Endometrial microvascular endothelial cells (primary cell): ENCODE measurements around the gene USP14. TPM values are rescaled to one million over a fixed set of nuclear protein-coding genes. Genes with fewer than 3 reads are reported as not detected.

Experiments used
- in situ Hi-C: cut with HindIII; loops from 2 replicates; pipeline ENCODE4 v1.10.0; 2017; ENCODE audit warnings: low sequenced_read_pairs, low pct_unique_long_range_greater_than_20kb; ENCODE audit errors: inconsistent ontology term
- total RNA-seq: library from RNA; depleted of rRNA; stranded (reverse); fragments of >200 nt; gene quantifications from one replicate; pipeline ENCODE4 v1.2.3, GENCODE V29; 2015; ENCODE audit errors: inconsistent ontology term

Gene USP14
- total RNA-seq, 1 donor from 2014 or later, result 40.6 TPM

GRCh38 chr18:156514-157230 is 1.7 kb upstream of the USP14 start:
- in situ Hi-C loops, result no loop called here

DNA sequence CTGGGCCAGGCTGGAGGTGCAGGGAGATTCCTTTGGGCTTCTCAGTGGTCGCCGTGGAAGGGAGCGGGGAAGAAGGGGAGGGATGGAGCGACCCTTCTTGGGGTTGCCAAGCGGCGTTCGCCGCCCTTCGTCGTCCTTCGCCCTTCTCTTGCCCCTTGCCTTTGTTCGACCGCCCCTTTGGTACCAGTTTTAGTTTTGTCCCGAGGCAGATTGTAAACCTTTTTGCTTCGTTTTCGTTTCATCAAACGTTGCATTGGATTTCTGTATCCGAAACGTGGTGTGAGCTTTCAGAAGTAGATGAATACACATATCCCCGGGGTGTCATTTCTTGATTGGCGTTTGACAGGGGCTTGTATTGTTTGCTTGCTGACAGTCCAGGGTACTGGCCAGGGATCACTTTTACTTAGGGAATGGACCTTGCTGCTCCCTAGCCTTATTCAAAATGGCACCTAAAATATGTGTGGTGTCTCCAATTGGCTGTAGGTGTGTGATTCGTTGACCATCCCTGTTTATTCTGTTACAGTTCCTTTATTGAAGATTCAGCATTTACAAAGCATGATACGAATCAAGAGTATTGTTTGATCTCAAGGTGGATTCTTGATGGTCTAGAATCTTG is 788 bp downstream of the USP14 start:
- in situ Hi-C loops, result no loop called here

GRCh38 chr18:159933-160332 is 1.6 kb downstream of the USP14 start:
- in situ Hi-C loops, result no loop called here

DNA sequence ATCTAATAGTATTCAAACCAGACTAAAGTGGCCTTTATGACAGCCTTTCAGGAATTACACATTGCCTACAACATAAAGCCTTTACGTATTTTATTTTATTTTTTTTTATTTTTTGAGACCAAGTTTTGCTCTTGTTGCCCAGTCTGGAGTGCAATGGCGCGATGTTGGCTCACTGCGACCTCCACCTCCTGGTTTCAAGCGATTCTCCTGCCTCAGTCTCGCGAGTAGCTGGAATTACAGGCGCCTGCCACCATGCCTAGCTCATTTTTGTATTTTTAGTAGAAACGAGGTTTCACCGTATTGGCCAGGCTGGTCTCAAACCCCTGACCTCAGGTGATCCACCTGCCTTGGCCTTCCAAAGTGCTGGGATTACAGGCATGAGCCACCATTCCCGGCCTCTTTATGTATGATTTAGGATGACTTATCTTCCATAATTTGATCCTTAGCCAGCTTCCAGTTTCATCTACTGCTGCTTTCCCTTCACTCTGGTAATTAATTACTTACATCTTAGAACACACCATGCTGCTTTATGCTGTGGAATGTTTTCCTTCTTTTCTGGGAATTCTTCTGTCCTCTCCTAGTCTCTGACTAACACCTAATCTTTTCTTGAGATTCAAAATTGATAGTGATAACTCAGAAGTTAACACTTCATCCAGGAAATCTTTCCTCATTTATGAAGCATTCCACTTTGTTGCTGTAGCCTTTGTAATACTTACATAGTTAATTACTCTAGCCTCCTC is 2.6 kb downstream of the USP14 start:
- in situ Hi-C loops, result no loop called here

GRCh38 chr18:172361-172760 is 14.0 kb downstream of the USP14 start:
- in situ Hi-C loops, result no loop called here

GRCh38 chr18:179499-179898 is 21.1 kb downstream of the USP14 start:
- in situ Hi-C loops, result no loop called here

GRCh38 chr18:181711-182110 is 23.4 kb downstream of the USP14 start:
- in situ Hi-C loops, result no loop called here

GRCh38 chr18:183769-184168 is 25.4 kb downstream of the USP14 start:
- in situ Hi-C loops, result no loop called here

GRCh38 chr18:189254-189653 is 30.9 kb downstream of the USP14 start:
- in situ Hi-C loops, result no loop called here

DNA sequence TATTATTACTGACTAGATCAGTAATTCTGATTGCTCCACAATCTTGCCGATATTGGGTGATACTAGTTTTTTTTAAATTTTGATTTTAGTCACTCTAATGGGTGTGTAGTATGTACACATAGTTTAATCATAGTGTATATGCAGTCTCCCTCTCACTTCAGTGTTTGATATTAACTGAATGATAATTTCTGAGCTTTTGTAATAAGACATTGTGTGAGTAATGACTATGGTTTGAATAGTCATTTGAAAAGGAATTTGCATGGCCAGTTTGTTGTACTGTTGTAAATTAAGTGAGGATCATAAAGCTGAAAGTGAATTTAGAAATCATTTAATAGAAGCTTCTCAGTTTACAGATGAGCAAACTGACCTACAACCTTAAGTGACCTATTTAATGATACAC is 33.4 kb downstream of the USP14 start:
- in situ Hi-C loops, result no loop called here

DNA sequence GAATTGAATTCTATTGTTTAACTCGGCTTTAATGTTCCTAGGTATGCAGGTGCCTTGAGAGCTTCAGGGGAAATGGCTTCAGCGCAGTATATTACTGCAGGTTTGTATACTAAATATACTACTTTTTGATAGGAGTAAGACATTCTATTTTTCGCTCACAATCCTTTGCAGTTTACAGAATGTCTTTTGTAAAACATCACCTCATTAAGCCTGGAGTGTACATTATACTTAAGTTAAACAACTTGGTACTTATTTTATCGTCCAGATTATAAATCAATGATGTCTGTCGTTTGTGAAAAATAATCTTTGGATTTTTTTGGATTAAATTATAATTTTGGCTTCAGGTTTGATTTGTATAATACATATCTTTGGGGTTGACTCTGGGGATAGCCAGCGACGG is 34.4 kb downstream of the USP14 start:
- in situ Hi-C loops, result no loop called here

DNA sequence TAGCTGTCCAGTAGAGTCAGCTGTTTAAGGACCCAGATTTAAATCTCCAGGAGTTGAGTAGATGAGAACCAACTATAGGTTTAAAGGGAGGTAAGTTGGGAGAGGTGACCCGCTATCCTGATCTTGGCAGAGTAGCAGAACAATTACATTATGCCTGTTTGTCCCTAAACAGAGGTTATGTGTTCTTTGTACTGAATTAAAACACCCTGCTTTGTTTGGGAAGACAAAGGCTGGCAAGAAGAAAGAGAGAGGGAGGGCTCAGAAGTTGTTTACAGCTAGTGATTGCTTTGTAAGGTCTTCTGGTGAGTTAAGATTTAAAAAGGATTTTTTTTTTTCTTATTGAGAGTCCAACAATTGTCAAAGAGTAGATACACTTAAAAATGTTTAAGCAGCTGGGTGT is 37.3 kb downstream of the USP14 start:
- in situ Hi-C loops, result no loop called here

DNA sequence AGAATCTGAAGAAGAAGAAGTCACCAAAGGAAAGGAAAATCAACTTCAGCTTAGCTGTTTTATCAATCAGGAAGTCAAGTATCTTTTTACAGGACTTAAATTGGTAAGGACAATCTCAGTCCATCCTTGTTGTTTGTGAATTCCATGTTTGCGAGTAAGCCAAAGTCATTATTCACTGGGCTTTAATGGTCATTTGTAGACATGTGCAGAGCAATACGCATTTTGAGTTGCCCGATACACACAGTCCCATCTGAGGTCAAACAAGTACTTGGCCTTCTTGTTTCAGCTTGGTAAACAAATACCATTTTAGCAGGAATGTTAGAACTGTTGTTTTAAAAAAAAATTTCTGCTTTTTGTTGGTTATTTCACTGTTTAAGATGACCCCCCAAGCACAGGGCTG is 40.9 kb downstream of the USP14 start:
- in situ Hi-C loops, result no loop called here

DNA sequence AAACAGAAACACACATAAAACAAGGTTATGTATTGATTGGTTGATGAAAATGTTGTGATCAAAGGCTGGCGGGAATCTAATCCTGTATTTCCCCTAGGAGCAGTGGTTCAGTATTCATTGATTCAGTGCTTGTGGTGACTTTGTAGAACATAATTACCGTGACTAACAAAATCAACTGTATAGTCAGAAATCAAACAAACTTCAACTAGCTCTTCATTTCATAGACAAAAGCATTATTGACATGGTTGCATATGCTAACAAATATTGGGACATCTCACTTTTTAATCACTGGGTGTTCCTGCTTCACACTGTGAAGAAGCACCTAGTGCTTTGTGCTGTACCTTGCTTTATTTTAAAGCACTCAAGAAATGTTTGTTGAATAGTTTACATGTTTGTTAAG is 41.4 kb downstream of the USP14 start:
- in situ Hi-C loops, result no loop called here

- in situ Hi-C loops, result no loop called here
These were observed 51.7 kb downstream of the USP14 start for GRCh38 chr18:210075-210474.

- in situ Hi-C loops, result no loop called here
These were observed 52.4 kb downstream of the USP14 start for GRCh38 chr18:210733-211132.

DNA sequence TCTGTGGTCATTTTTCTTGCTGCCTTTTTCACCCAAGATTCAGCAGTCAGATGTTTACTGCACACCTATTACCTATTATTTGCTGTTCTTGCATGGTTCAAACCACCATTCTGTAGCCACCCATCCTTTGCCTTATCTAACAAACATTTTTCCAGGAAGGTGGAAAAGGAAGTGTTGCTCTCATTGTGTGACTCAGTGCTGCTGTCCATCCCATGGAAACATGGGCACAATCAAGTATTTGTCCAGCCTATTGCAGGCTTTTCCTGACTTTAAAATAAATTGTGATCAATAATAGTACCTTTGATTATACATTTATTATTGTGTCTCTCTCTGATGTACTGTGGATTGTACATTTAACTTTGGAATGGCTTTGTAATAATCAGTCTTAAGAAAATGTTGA is 53.2 kb downstream of the USP14 start:
- in situ Hi-C loops, result no loop called here

GRCh38 chr18:212780-213179 is 54.4 kb downstream of the USP14 start:
- in situ Hi-C loops, result no loop called here

DNA sequence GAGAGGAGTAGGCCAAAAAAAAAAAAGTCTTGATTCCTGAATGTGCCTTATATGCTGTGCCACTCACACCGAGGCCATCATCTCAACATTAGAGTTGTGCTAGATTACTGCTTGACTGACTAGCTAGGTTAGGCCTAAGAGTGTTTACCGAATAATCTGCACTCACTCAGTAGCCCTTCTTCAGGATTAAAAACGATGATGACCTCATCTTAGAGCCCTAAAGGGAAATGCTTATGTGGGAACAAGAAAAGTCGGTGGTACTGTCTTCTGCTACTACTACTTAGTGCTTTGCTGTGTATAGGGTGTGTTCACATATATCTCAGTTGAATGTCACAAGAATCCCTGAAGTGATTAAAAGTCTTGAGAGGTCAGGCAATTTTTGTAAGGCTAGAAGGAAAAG is 55.1 kb downstream of the USP14 start:
- in situ Hi-C loops, result no loop called here

GRCh38 chr18:213966-214365 is 55.6 kb downstream of the USP14 start:
- in situ Hi-C loops, result no loop called here
